T47D (cell line): ENCODE data around the gene KIF16B.

ENCODE experiments used
- DNase-seq, 2 experiments: peaks; one replicate each; pipeline versions ENCODE4 v3.0.0 to v3.0.0-alpha.2; 2011 to 2012; ENCODE audit warnings: low read depth in 1 of 2, low spot score in 1 of 2
- JUND ChIP-seq: IDR thresholded peaks from 2 replicates; pipeline ENCODE4 v1.6.1; 2012; ENCODE audit warnings: low read depth
- in situ Hi-C: cut with HindIII; loops from 2 replicates; pipeline ENCODE4 v1.10.0; 2016; ENCODE audit warnings: low sequenced_read_pairs, low pct_unique_long_range_greater_than_20kb

Gene KIF16B

DNA sequence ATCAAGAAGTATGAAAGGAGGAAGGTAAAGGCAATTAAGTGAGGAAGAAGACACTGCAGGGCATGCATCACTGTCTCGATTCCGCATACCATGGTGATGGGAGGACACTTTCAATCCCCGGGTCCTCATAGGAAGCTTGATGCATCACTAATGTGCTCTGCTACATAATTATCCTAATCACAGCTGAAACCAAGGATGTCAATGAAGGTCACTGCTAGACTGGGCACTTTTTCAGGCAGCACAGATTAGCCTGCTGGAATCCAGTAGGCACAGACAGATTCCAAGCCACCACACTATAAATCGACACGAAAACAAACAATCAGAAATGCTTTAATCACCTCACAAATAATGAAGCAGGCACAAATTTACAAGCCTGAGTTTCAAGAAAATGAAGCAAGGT, 206.7 kb downstream of the KIF16B start:
- TF ChIP-seq JUND, result no peak

GRCh38 chr20:16364320-16364687, 208.9 kb downstream of the KIF16B start:
- no peak for TF ChIP-seq JUND
- in situ Hi-C loops, result no loop called here
- DNase-seq, result no peak

More for the DNA sequence above, 206.7 kb downstream of the KIF16B start:
- no peak for DNase-seq
- in situ Hi-C loops, result no loop called here

GRCh38 chr20:16363506-16364319, 209.5 kb downstream of the KIF16B start:
- no peak for TF ChIP-seq JUND
- in situ Hi-C loops, result no loop called here
- DNase-seq, result no peak

DNA sequence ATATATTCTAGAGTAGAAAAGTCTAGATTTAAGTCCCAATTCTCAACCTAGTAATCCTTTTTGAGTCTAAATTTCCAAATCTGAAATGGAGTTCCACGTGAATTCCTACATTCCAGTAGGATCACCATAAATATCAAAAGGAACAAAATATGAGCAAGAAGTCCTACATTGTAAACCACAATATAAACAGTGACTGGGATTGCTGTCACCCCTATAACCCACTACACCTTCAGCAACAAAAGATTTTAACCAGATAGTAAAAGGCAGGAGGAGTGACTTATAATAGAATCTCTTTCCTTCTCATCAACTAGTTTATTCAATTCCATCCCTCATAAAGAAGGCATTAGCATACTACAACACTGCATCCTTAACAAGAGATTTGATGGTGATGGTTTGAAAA, 210.6 kb downstream of the KIF16B start:
- in situ Hi-C loops, result no loop called here
- TF ChIP-seq JUND, result no peak
- DNase-seq, result no peak

DNA sequence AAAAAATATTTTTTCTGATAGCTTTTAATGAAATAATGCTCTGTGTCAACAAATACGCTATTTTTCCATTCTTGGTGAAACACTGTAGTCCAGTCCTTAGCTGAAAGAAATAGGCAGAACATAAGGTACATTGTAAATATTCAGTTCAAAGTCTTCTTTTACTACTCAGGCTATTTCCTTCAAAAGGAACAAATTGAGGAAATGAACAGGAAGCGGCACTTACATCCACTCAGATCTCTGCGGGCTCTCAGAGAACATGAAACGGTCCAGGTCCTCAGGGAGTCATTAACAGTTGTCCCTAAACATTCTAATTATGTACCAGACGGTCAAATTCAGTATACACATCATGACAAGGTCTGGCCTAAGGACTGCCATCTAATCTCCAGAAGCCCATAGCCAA, 212.6 kb downstream of the KIF16B start:
- no peak for DNase-seq
- in situ Hi-C loops, result no loop called here
- TF ChIP-seq JUND, result no peak

DNA sequence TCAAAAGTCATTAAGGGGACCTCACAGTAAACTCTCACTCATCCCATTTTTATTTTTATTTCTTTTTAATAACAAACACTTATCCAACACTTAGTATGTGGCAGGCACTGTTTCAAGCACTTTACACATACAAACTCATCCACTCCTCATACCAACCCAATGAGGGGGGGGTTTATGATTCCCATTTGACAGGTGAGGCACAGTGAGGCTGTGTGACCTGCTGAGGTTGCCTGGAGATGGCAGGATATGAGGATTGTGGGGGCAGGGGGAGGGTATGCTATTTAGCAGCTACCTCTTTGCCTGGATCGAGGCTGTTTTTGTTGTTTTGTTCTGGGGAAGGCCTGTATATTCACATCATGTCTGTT, 219.8 kb downstream of the KIF16B start:
- in situ Hi-C loops, result no loop called here
- no peak for DNase-seq
- TF ChIP-seq JUND, result no peak

DNA sequence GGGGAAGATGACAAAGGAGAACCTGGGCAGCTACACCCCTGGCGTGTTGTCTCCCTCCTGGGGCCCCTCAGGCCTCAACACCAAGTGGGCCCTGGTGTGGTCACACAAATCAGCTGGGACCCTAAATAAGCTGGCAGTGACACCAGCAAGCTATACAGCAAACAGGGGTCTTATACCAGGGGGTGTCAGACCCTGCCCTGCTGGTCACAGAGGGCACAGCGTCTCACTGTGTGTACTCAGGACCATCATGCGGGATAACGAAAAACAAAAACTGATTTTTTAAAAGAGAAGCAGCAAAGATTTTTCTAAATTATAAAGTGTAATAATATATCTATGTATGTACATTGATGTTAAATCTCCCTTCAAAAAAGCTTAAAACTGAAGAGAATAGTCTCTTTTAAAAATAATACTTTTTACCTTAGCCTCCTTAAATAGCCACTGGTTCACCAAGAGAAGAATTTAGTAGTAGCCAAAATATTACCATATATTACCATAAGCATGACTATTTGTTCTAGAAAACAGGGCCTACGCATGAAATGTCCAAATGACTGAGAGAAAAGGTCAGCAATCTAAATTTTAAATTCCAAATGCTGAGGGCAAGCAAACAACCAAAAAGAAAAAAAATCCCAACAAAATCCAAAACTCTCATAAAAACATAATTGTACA, 220.4 kb downstream of the KIF16B start:
- TF ChIP-seq JUND, result no peak
- no peak for DNase-seq
- in situ Hi-C loops, result no loop called here

DNA sequence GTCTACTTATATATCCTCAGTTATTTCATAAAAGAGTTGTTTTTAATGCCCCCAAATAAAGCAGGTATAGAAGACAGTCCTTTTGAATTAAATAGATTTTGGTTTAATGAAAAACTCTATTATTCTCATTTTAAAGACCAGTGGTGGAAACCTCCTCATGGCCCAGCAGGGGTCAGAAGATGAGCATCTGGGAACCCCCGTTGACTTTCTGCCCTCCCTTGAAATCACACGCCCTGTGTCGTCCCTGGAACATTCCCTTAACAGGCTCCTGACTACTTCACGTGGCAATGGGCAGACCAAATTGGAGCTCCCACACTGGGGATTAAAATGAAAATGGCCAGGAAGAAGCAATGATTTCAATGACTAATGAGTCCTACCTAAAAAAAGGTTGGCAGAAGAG, 220.9 kb downstream of the KIF16B start:
- no peak for TF ChIP-seq JUND
- in situ Hi-C loops, result no loop called here
- DNase-seq, result no peak

DNA sequence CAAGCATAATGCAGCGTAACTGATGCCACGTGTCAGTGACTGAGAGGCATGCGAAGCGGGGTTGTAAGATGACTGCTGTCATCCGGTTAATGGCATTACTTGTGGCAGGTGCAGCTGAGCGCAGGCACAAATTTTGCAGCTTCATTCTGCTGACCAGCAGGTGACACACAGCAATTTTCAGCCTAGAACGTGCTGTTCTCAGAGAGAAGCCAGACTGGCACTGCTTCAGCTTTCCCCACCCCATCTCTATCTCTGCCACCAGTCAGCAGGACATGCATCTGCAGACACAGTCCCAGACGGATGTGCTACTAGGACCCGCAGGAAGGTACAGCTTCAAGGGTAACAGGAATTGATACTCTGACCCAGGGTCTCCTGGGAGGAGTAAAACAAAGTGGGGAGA, 221.8 kb downstream of the KIF16B start:
- DNase-seq, result no peak
- in situ Hi-C loops, result no loop called here
- no peak for TF ChIP-seq JUND

- DNase-seq, result no peak
- in situ Hi-C loops, result no loop called here
- no peak for TF ChIP-seq JUND
These were observed 222.8 kb downstream of the KIF16B start for GRCh38 chr20:16350465-16350864.

DNA sequence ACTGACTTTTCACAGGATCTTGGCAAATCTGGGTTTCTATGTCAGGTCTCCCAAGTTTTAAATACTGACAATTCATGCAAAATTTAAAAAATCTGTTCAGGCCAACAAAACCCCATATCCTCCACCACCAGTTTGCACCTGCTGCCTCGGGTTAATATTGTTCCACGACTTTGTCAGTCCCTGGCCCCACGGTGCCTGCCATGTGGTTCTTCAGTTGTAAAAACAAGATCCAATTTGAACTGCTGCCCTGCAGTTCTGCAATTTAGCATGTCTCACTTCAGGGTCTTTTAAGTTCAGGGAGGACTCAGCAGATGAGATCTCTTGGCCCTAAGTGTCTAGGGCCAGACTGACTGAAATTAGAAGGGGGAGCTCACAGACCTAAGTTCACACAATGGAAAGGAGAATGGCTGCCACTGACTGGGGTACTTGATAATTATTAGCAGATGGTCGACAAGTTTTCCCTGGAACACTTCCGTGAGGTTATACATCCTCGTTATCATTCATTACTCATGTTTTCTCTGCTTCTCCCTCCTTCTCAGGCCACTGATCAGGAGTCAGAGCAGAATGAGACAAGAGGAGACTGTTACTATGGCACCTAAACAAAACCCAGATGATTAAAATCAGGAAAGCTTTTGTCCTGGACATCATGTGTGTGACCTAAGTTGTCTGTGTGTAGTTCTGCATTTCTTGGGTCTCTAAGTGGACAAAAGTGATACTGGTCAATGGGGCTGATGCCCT, 223.6 kb downstream of the KIF16B start:
- no peak for DNase-seq
- in situ Hi-C loops, result no loop called here

DNA sequence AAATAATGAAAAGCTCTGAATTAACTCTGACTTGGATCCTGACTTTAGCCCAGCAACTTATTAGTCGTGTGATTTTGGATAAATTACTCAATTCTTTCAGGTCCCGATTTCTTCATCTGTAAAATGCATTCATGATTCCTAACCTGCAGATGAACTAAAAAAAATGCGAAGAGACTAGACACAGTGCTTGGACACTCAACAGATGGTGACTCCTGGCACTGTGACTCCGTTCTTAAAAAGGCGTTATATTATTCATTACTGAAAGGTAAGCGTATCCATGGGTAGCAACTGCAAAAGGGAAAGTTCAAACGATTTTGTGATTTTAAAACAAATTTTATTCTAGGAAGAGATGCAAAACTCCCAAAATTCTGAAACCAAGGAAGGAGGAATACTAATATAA, 226.3 kb downstream of the KIF16B start:
- no peak for TF ChIP-seq JUND
- no peak for DNase-seq
- in situ Hi-C loops, result no loop called here

More for the DNA sequence above, 223.6 kb downstream of the KIF16B start:
- no peak for TF ChIP-seq JUND

DNA sequence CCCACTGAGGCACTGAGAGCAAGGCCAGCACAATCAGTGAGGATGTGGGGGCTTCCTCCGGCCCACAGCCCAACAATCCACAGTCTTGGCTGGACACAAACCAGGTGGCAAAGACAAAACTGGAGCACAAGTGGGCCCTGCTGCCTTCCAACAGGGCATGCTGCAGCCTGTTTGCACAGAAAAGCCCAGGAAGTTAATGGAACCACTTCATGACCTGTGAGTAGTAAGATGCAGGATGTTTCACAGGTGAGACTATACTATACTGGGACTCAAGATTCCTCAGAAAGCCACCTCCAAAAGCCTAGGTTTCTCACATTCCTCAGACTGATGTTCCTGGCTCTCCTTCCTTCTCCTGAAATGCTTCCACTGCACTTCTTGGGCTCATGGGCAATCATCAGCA, 235.5 kb downstream of the KIF16B start:
- in situ Hi-C loops, result no loop called here
- no peak for TF ChIP-seq JUND
- DNase-seq, result no peak
